Loucy (cell line): ENCODE results near the gene PALLD.

ENCODE experiments used
- EZH2phosphoT487 ChIP-seq: fragments of 200-600 bp; IDR thresholded peaks from 2 replicates; pipeline ENCODE4 v1.6.1; 2018; ENCODE audit warnings: antibody characterized with exemption, mild to moderate bottlenecking, moderate library complexity, borderline replicate concordance
- TF ChIP-seq, protein P1 (sequence below): fragments of 200-600 bp; sonication (generic); conservative IDR thresholded peaks from 2 replicates; pipeline ENCODE4 v1.5.1; 2014; ENCODE audit warnings: mild to moderate bottlenecking, antibody characterized with exemption, low read length

DNA sequence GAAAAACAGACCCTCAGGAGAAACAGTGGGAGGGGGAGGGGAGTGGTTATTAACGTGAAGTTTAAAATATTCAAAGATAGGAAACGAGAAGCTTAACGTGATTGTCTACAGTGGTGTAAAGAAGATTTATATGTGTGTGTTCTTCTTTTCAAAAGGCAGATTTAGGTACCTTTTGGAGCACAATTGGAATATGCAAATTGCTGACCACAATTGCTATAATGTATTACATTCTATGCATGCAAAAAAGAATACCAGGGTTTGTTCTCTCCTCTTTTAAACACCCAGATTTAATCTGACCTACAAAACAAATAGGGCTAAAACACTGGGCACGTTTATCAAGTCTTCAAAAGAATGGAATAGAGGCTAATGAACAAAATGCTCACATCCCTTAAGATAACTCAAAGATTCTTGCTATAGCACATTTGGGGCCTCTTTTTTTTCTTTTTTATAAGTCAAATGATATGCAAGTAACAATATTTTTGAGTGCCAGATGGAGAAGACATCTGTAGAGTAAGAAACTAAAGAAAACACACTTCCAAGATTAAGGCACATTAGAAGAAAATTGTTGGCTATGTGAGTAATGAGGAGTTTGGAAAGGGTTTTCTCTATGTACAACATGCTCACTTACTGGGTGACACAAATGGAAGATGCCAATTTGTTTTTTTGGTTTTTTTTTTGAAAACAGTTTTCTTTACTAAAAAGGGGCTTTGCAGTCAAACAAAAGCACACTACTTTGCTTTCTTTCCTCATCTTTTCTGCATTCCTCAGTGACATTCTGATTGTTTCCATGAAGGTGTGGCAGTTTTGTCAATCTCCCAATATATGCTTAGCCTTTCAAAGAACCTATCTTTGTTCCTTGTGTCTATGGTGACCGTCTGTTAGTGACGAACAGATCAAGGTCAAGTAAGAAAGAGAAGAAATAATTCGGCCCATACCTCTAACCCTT lies 240.3 kb downstream of the PALLD start:
- TF ChIP-seq, protein P1, sequence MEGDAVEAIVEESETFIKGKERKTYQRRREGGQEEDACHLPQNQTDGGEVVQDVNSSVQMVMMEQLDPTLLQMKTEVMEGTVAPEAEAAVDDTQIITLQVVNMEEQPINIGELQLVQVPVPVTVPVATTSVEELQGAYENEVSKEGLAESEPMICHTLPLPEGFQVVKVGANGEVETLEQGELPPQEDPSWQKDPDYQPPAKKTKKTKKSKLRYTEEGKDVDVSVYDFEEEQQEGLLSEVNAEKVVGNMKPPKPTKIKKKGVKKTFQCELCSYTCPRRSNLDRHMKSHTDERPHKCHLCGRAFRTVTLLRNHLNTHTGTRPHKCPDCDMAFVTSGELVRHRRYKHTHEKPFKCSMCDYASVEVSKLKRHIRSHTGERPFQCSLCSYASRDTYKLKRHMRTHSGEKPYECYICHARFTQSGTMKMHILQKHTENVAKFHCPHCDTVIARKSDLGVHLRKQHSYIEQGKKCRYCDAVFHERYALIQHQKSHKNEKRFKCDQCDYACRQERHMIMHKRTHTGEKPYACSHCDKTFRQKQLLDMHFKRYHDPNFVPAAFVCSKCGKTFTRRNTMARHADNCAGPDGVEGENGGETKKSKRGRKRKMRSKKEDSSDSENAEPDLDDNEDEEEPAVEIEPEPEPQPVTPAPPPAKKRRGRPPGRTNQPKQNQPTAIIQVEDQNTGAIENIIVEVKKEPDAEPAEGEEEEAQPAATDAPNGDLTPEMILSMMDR, result no peak
- TF ChIP-seq EZH2phosphoT487, result no peak
